Measurements from ENCODE around the gene DUOX1.

GRCh38 chr15:45101749-45102148 is 28.0 kb upstream of the DUOX1 start:
- TF ChIP-seq CTCF (IDR thresholded peaks at IDR 0.05; ENCODE audit: insufficient read depth, low read depth, low read length): no peak
- TF ChIP-seq EZH2 (IDR thresholded peaks at IDR 0.05; ENCODE audit: insufficient read depth, low read length): no peak

All from astrocyte (in vitro differentiated cells and primary cell).